IMR-90 (cell line): ENCODE results near the gene DMXL1. TPM values are rescaled to one million over a fixed set of nuclear protein-coding genes. Genes with fewer than 3 reads are reported as not detected.

Source experiments
- ATAC-seq: fragments of 200-7000 bp; cut with Tn5 transposase; 2 replicates; pipeline ENCODE4 v1.9.1; 2020; ENCODE audit warnings: low read depth, mild to moderate bottlenecking, moderate library complexity
- BruUV-seq: library from RNA; stranded (reverse); fragments of 400-500 nt; replicated peaks from 2 replicates; lab custom pipeline; 2021; lab: Mats Ljungman, UMichigan
- CTCF ChIA-PET: fragments of 300-600 bp; formaldehyde crosslinking; extraction: SDS; loops from one replicate; lab custom pipeline; 2021; ENCODE audit warnings: antibody characterized with exemption; lab: Yijun Ruan, JAX
- POLR2A ChIA-PET: fragments of 300-600 bp; sonication (Branson Sonifier 250); formaldehyde crosslinking; loops from one replicate; lab custom pipeline; 2022; ENCODE audit warnings: antibody characterized with exemption; ENCODE audit not compliant: unreplicated experiment; lab: Charles Lee
- DNase-seq: peaks from one replicate; pipeline ENCODE4 v3.0.0; 2013
- H2AFZ ChIP-seq: replicated peaks from 2 replicates; pipeline ENCODE3; 2013; ENCODE audit warnings: low read length, mild to moderate bottlenecking; ENCODE audit not compliant: poor library complexity
- H2AK5ac ChIP-seq: 2 replicates; pipeline ENCODE4 v1.6.1; 2013; ENCODE audit warnings: low read depth, low read length, inconsistent platforms
- H2AK9ac ChIP-seq: replicated peaks from 2 replicates; pipeline ENCODE3; 2013; ENCODE audit warnings: mild to moderate bottlenecking, low read depth, low read length, moderate library complexity; ENCODE audit not compliant: poor library complexity
- H2BK120ac ChIP-seq: 2 replicates; pipeline ENCODE4 v1.6.1; 2013; ENCODE audit warnings: low read depth, low read length, inconsistent platforms
- H2BK15ac ChIP-seq: 3 replicates; pipeline ENCODE4 v1.6.1; 2013; ENCODE audit warnings: low read depth, low read length, inconsistent platforms
- H2BK20ac ChIP-seq: 2 replicates; pipeline ENCODE4 v1.6.1; 2013; ENCODE audit warnings: low read depth, mild to moderate bottlenecking, inconsistent platforms, low read length, moderate library complexity
- H2BK5ac ChIP-seq: 2 replicates; pipeline ENCODE4 v1.6.1; 2013; ENCODE audit warnings: mild to moderate bottlenecking, low read depth, low read length, inconsistent platforms; ENCODE audit not compliant: poor library complexity, severe bottlenecking
- H3K14ac ChIP-seq: replicated peaks from 2 replicates; pipeline ENCODE4 v1.6.1; 2013; ENCODE audit warnings: low read depth, low read length, inconsistent platforms
- H3K18ac ChIP-seq: 2 replicates; pipeline ENCODE4 v1.6.1; 2013; ENCODE audit warnings: low read depth, low read length, control low read depth
- H3K23ac ChIP-seq: 2 replicates; pipeline ENCODE4 v1.6.1; 2013; ENCODE audit warnings: low read depth, low read length, inconsistent platforms
- H3K27ac ChIP-seq: 2 replicates; pipeline ENCODE4 v1.5.1; 2013; ENCODE audit warnings: mild to moderate bottlenecking, control low read depth, low read length; ENCODE audit not compliant: insufficient read depth
- H3K27me3 ChIP-seq: 2 replicates; pipeline ENCODE4 v1.6.1; 2013; ENCODE audit warnings: low read length; ENCODE audit not compliant: control insufficient read depth, insufficient read depth
- H3K36me3 ChIP-seq: 2 replicates; pipeline ENCODE4 v1.6.1; 2013; ENCODE audit warnings: low read length, mixed read lengths; ENCODE audit not compliant: control insufficient read depth, insufficient read depth
- H3K4ac ChIP-seq: 2 replicates; pipeline ENCODE4 v1.6.1; 2013; ENCODE audit warnings: low read depth, low read length, inconsistent platforms
- H3K4me1 ChIP-seq: 2 replicates; pipeline ENCODE4 v1.6.1; 2013; ENCODE audit warnings: low read length, mixed read lengths; ENCODE audit not compliant: control insufficient read depth, insufficient read depth
- H3K4me2 ChIP-seq: 2 replicates; pipeline ENCODE4 v1.6.1; 2013; ENCODE audit warnings: low read depth, mild to moderate bottlenecking, control low read depth, low read length, moderate library complexity
- H3K4me3 ChIP-seq: 2 replicates; pipeline ENCODE4 v1.5.1; 2013; ENCODE audit warnings: low read depth, mild to moderate bottlenecking, control low read depth, low read length, moderate library complexity; ENCODE audit not compliant: insufficient read depth
- H3K56ac ChIP-seq: 2 replicates; pipeline ENCODE4 v1.6.1; 2013; ENCODE audit warnings: low read length, inconsistent platforms; ENCODE audit not compliant: insufficient read depth; ENCODE audit errors: extremely low read depth
- H3K79me1 ChIP-seq, 2 experiments: 2 replicates each; pipeline ENCODE4 v1.6.1; 2013; ENCODE audit warnings: low read length in 2 of 2, inconsistent platforms in 1 of 2, low read depth in 1 of 2
- H3K9ac ChIP-seq: 2 replicates; pipeline ENCODE4 v1.6.1; 2013; ENCODE audit warnings: low read depth, low read length, control low read depth
- H3K9me1 ChIP-seq: 2 replicates; pipeline ENCODE4 v1.6.1; 2013; ENCODE audit warnings: low read length, inconsistent platforms; ENCODE audit not compliant: insufficient read depth
- H3K9me3 ChIP-seq: 2 replicates; pipeline ENCODE4 v1.6.1; 2013; ENCODE audit warnings: low read length; ENCODE audit not compliant: control insufficient read depth, insufficient read depth
- H4K20me1 ChIP-seq: 2 replicates; pipeline ENCODE4 v1.6.1; 2013; ENCODE audit warnings: low read length, inconsistent platforms; ENCODE audit not compliant: insufficient read depth
- H4K5ac ChIP-seq: 2 replicates; pipeline ENCODE4 v1.6.1; 2013; ENCODE audit warnings: mild to moderate bottlenecking, low read depth, low read length, control low read depth
- H4K8ac ChIP-seq, 2 experiments: 2 replicates each; pipeline ENCODE4 v1.6.1; 2013; ENCODE audit warnings: low read depth in 2 of 2, low read length in 2 of 2, control low read depth in 1 of 2, inconsistent platforms in 1 of 2
- H4K91ac ChIP-seq: 2 replicates; pipeline ENCODE4 v1.6.1; 2013; ENCODE audit warnings: low read depth, low read length, inconsistent platforms; ENCODE audit not compliant: insufficient read depth
- BHLHE40 ChIP-seq: fragments of 150-350 bp; IDR thresholded peaks from 2 replicates; pipeline ENCODE4 v1.6.1; 2016; ENCODE audit warnings: mild to moderate bottlenecking, low read depth, low read length
- CEBPB ChIP-seq: IDR thresholded peaks from 2 replicates; pipeline ENCODE4 v1.6.1; 2012; ENCODE audit warnings: low read depth, low read length, improper control_type of control experiment
- MAFK ChIP-seq: IDR thresholded peaks from 2 replicates; pipeline ENCODE4 v1.6.1; 2012; ENCODE audit warnings: low read depth, low read length, improper control_type of control experiment
- RAD21 ChIP-seq: IDR thresholded peaks from 2 replicates; pipeline ENCODE4 v1.6.1; 2012; ENCODE audit warnings: low read length, improper control_type of control experiment
- RFX5 ChIP-seq: IDR thresholded peaks from 2 replicates; pipeline ENCODE4 v1.8.0; 2012; ENCODE audit warnings: low read depth, mild to moderate bottlenecking, low read length, moderate library complexity
- SMC3 ChIP-seq: fragments of 150-350 bp; IDR thresholded peaks from 2 replicates; pipeline ENCODE4 v1.6.1; 2016; ENCODE audit warnings: low read depth, mild to moderate bottlenecking, antibody characterized with exemption, low read length, moderate library complexity
- USF2 ChIP-seq: fragments of 150-350 bp; IDR thresholded peaks from 2 replicates; pipeline ENCODE4 v1.6.1; 2017; ENCODE audit warnings: mild to moderate bottlenecking, antibody characterized with exemption, low read length, low read depth
- WGBS, 2 experiments: methylation state at CpG; one replicate each; pipeline versions ENCODE4 v1.1.5 to v1.1.7; 2013; ENCODE audit warnings: missing lambda C conversion rate in 2 of 2; ENCODE audit not compliant: insufficient read length in 1 of 2; ENCODE audit errors: extremely low coverage in 2 of 2; 5-methylcytosine and 5-hydroxymethylcytosine counted together
- dilution Hi-C: fragments of 300-500 bp; cut with HindIII; formaldehyde crosslinking; loops from one replicate; pipeline ENCODE4 v1.14.3; 2018; ENCODE audit warnings: low sequenced_read_pairs; ENCODE audit not compliant: unreplicated experiment
- in situ Hi-C: fragments of 300-500 bp; cut with MboI; formaldehyde crosslinking; loops from 3 replicates; pipeline ENCODE4 v1.14.3; 2019; ENCODE audit warnings: low sequenced_read_pairs, inconsistent platforms, mixed read lengths
- intact Hi-C: fragments of 100-400 bp; cut with micrococcal nuclease; formaldehyde crosslinking; loops from 2 replicates; pipeline ENCODE4 v1.10.0; 2022
- polyA plus RNA-seq, 3 experiments: library from polyadenylated mRNA; depleted of rRNA; stranded (reverse); fragments of >200 nt; gene quantifications; 2 replicates each; pipeline ENCODE4 v1.2.3, GENCODE V29; 2012; ENCODE audit warnings: low replicate concordance in 1 of 3
- total RNA-seq: library from RNA; depleted of rRNA; stranded (reverse); fragments of >200 nt; gene quantifications from 2 replicates; pipeline ENCODE4 v1.2.3, GENCODE V29; 2012

The DMXL1 gene
- total and polyA plus RNA-seq, 2 of the 4 experiments (the other 2 are of a cell fraction): 8.1 to 21.5 TPM

DNA sequence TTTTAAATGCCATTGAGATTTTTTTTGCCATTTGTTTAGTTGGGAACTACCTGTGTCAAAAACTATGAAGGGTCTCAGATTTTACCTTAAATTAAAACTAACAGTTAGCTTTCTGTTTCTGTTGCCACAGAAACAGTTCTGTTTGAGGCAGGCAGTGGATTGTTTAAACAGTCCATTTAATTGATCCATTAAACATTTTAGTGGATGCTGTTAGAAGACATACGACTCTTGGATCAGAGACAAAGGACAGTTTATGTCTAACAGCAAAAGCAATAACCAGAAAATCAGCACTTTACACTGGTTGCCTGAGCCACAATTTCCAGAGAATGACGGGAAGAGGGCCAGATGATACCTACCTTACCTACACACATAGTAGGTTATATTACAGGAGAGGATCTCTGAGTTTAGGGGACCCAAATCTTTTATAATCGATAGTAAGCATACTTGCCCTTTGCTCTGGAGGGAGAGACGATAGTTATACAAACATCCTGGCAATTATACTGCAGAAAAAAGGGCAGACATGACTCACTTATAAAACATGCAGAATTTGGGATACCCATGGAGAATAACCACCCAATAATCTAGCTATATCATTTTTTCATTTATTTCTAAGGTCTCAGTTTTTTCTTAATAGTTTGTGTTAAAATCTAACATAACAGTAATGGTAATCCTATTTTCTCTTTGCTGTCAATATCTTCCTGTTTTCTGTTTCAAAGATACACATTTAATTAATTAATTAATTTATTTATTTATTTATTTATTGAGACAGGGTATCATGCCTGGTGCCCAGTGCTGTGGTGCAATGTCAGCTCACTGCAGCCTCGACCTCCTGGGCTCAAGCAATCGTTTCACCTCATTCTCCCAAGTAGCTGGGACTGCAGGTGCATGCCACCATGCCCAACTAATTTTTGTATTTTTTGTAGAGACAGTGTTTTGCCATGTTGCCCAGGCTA is 148.2 kb downstream of the DMXL1 start:
- H3K18ac ChIP-seq: no peak overlapping the region
- H3K4me1 ChIP-seq: peaks cover 2% of the 10 kb centered on the region; the same call in 1 of the 2 replicates
- no peak overlapping the region for H3K4ac ChIP-seq
- H2AK9ac ChIP-seq: no peak overlapping the region
- H4K8ac ChIP-seq: no peak overlapping the region
- H3K23ac ChIP-seq: no peak overlapping the region
- no peaks in the 10 kb centered on the region for H3K9me1 ChIP-seq
- H2AK5ac ChIP-seq: no peak overlapping the region
- H3K9me3 ChIP-seq: no peaks in the 10 kb centered on the region
- DNase-seq: peak; percentile 6
- BruUV-seq: no TSS peak
- H3K14ac ChIP-seq: no peak overlapping the region
- H3K56ac ChIP-seq: no peak overlapping the region
- H3K4me3 ChIP-seq: no peak overlapping the region
- no peak overlapping the region for H3K27ac ChIP-seq
- intact Hi-C loops: no loop called here
- POLR2A ChIA-PET: no interaction called here
- no peak overlapping the region for H2AFZ ChIP-seq
- no peak overlapping the region for H3K9ac ChIP-seq
- 0 out of 2 replicates have a peak, but pooled peaks cover 2% of the 10 kb centered on the region for H3K36me3 ChIP-seq
- CTCF ChIA-PET: interaction anchor here (0.7 to 1.1 kb wide), 2 partner anchors 8 to 15 kb away, joined by 3 read pairs; no protein-coding TSS in a partner anchor
- no peak overlapping the region for H3K4me2 ChIP-seq
- H2BK120ac ChIP-seq: no peak overlapping the region
- H2BK5ac ChIP-seq: no peak overlapping the region
- 0 out of 2 replicates have a peak, but pooled peaks have one; percentile 37 for ATAC-seq
- H4K91ac ChIP-seq: no peak overlapping the region
- dilution Hi-C loops: no loop called here
- TF ChIP-seq USF2 (no peak), CEBPB (no peak), MAFK (no peak), SMC3 (no peak), RFX5 (no peak), RAD21 (no peak), BHLHE40 (no peak)
- H2BK20ac ChIP-seq: no peak overlapping the region
- no peak overlapping the region for H4K5ac ChIP-seq
- H3K79me1 ChIP-seq: no peaks in the 10 kb centered on the region
- no peak overlapping the region for H2BK15ac ChIP-seq
- no peaks in the 10 kb centered on the region for H4K20me1 ChIP-seq
- in situ Hi-C loops: no loop called here
- no peaks in the 10 kb centered on the region for H3K27me3 ChIP-seq
- no CpG with 5 or more reads among the region's 6 CpGs for WGBS, 2 experiments
